ENCODE measurements around the gene FAM217A. TPM values are rescaled to one million over a fixed set of nuclear protein-coding genes. Genes with fewer than 3 reads are reported as not detected.

The FAM217A gene
- total and polyA plus RNA-seq, 2 of the 8 experiments (the other 6 are each of a cell fraction or from before 2014, with no cell fraction given) = 0.03 TPM; not detected in 1

GRCh38 chr6:4101298-4101697 is 22.4 kb upstream of the FAM217A start:
- no peak for TF ChIP-seq HDAC6 (IDR thresholded peaks at IDR 0.05; ENCODE audit: low read depth, low read length)
- no peak for TF ChIP-seq SP1 (IDR thresholded peaks at IDR 0.05; ENCODE audit: low read depth, low read length)
- TF ChIP-seq CBX5 (IDR thresholded peaks at IDR 0.05; ENCODE audit: low read depth, low read length) = no peak
- no peak for TF ChIP-seq SIRT6 (IDR thresholded peaks at IDR 0.05; ENCODE audit: low read length)
- TF ChIP-seq EP300 (IDR thresholded peaks at IDR 0.05; ENCODE audit: borderline replicate concordance in 1 of 2, low read depth in 2 of 2, low read length in 2 of 2) = no peak
- no peak for TF ChIP-seq KDM1A (IDR thresholded peaks at IDR 0.05; ENCODE audit: borderline replicate concordance, low read length)
- TF ChIP-seq SRF (IDR thresholded peaks at IDR 0.05; ENCODE audit: low read depth, low read length) = no peak
- TF ChIP-seq SIX5 (IDR thresholded peaks at IDR 0.05; ENCODE audit: low read depth, low read length) = no peak
- no peak for TF ChIP-seq CREB1 (IDR thresholded peaks at IDR 0.05)
- TF ChIP-seq SP2 (IDR thresholded peaks at IDR 0.05; ENCODE audit: low read length) = no peak
- no peak for TF ChIP-seq ATF3 (IDR thresholded peaks at IDR 0.05; ENCODE audit: insufficient read depth, low read depth, low read length)
- no peak for TF ChIP-seq EGR1 (IDR thresholded peaks at IDR 0.05; ENCODE audit: borderline replicate concordance, low read depth, low read length)
- no peak overlapping the region for H3K23ac ChIP-seq (ENCODE audit: insufficient read length)
- no peaks in the 10 kb centered on the region for H3K9me3 ChIP-seq (ENCODE audit: insufficient read depth in 2 of 2, low read depth in 1 of 2, low read length in 1 of 2)
- CTCF ChIA-PET (ENCODE audit: partially characterized antibody) = no interaction called here
- no peaks in the 10 kb centered on the region for H4K20me1 ChIP-seq (replicated peaks in 1 of 2; ENCODE audit: control insufficient read depth in 1 of 2, insufficient read depth in 2 of 2, low read length in 2 of 2)
- H3K23me2 ChIP-seq (ENCODE audit: low read depth, low read length) = no peaks in the 10 kb centered on the region; the same call in 1 of the 2 replicates
- no peak overlapping the region for H2BK5ac ChIP-seq (ENCODE audit: low read depth, low read length)
- no peak overlapping the region for H4K8ac ChIP-seq (ENCODE audit: extremely low read depth, insufficient read depth, low read length)
- H4K91ac ChIP-seq (replicated peaks; ENCODE audit: insufficient read length, low read length) = no peak overlapping the region
- H3K18ac ChIP-seq (ENCODE audit: extremely low read depth, low read length) = no peak overlapping the region
- 85% methylated on average over 3 of the region's 3 CpGs; no CpG with 5 or more reads in 1 of the 2 experiments for WGBS, 2 experiments (ENCODE audit: extremely low coverage in 1 of 2, insufficient coverage in 1 of 2, insufficient read length in 1 of 2, insufficient replicate concordance in 2 of 2, low coverage in 1 of 2, low lambda C conversion rate in 2 of 2, missing lambda C conversion rate in 1 of 2)
- H2BK12ac ChIP-seq (ENCODE audit: low read depth, low read length) = no peak overlapping the region
- no peak for FAIRE-seq
- H3K27ac ChIP-seq (ENCODE audit: low read depth, low read length) = no peak overlapping the region
- H3K4me1 ChIP-seq (replicated peaks in 1 of 4; ENCODE audit: control insufficient read depth in 3 of 4, insufficient read depth in 4 of 4, low read length in 3 of 4) = no peaks in the 10 kb centered on the region
- no peak overlapping the region for H2AFZ ChIP-seq (ENCODE audit: low read length)
- H3K4ac ChIP-seq (replicated peaks; ENCODE audit: insufficient read length, low read depth, low read length) = no peak overlapping the region
- no peaks in the 10 kb centered on the region; a peak in 2 of 8 replicates for H3K36me3 ChIP-seq (ENCODE audit: control insufficient read depth in 2 of 4, insufficient read depth in 4 of 4, low read length in 3 of 4)
- no peak for DNase-seq (ENCODE audit: low read depth in 1 of 2, low spot score in 2 of 2)
- no peaks in the 10 kb centered on the region for H3K27me3 ChIP-seq (replicated peaks in 1 of 4; ENCODE audit: control insufficient read depth in 3 of 4, extremely low read depth in 1 of 4, insufficient read depth in 3 of 4, low read length in 3 of 4)
- no peak overlapping the region for H2BK120ac ChIP-seq (replicated peaks; ENCODE audit: low read depth, low read length)
- H2BK15ac ChIP-seq (ENCODE audit: low read length) = no peak overlapping the region
- H3K79me2 ChIP-seq (ENCODE audit: control insufficient read depth in 1 of 2, insufficient read depth in 2 of 2, low read length in 2 of 2) = no peaks in the 10 kb centered on the region
- H2AK5ac ChIP-seq (ENCODE audit: low read depth, low read length) = no peak overlapping the region
- no peak overlapping the region for H4K5ac ChIP-seq (ENCODE audit: insufficient read length, low read depth, low read length)
- no peak overlapping the region for H3K14ac ChIP-seq (ENCODE audit: insufficient read length)
- H3K79me1 ChIP-seq (ENCODE audit: low read depth, low read length) = no peaks in the 10 kb centered on the region
- no peak overlapping the region for H3K56ac ChIP-seq (replicated peaks; ENCODE audit: insufficient read length, low read depth, low read length)
- POLR2A ChIA-PET (ENCODE audit: partially characterized antibody) = no interaction called here
- H2BK20ac ChIP-seq (ENCODE audit: low read length) = no peak overlapping the region
- no peak overlapping the region for H3K9ac ChIP-seq (replicated peaks in 1 of 4; ENCODE audit: extremely low read depth in 1 of 4, low read depth in 3 of 4, low read length in 3 of 4)
- no peak overlapping the region for H3K4me2 ChIP-seq (ENCODE audit: insufficient read depth in 1 of 2, low read depth in 2 of 2, low read length in 2 of 2)
- H3K4me3 ChIP-seq (ENCODE audit: extremely low read depth in 1 of 4, insufficient read depth in 2 of 4, low read depth in 3 of 4, low read length in 4 of 4) = no peak overlapping the region

Measured in H1 (cell line).